ENCODE data around the gene SPC25. TPM values are rescaled to one million over a fixed set of nuclear protein-coding genes. Genes with fewer than 3 reads are reported as not detected.

The SPC25 gene
- total RNA-seq, 1 experiment from 2014 or later = 20.7 TPM

- H3K79me2 ChIP-seq (ENCODE audit: low read depth) = no peaks in the 10 kb centered on the region
- H4K20me1 ChIP-seq (ENCODE audit: insufficient read depth) = no peaks in the 10 kb centered on the region
- no peaks in the 10 kb centered on the region for H3K36me3 ChIP-seq (ENCODE audit: low read depth)
- no peak overlapping the region for H3K4me3 ChIP-seq
- BruUV-seq (replicated peaks) = no TSS peak
- no peak overlapping the region for H2AFZ ChIP-seq
- H3K27ac ChIP-seq = no peak overlapping the region
- no peaks in the 10 kb centered on the region for H3K4me1 ChIP-seq (replicated peaks; ENCODE audit: insufficient read depth)
- H3F3A ChIP-seq (ENCODE audit: insufficient read depth, low read depth) = no peaks in the 10 kb centered on the region
- no peaks in the 10 kb centered on the region for H3K27me3 ChIP-seq (ENCODE audit: insufficient read depth, low read depth)
- TF ChIP-seq CTCF (conservative IDR thresholded peaks at IDR 0.05) (no peak), EZH2 (IDR thresholded peaks at IDR 0.05; ENCODE audit: low read depth) (no peak)
- no peak for DNase-seq
- H3K9me3 ChIP-seq (ENCODE audit: insufficient read depth, low read depth) = no peaks in the 10 kb centered on the region
- CTCF ChIA-PET = no interaction called here
- H3K9me2 ChIP-seq (ENCODE audit: insufficient read depth) = no peaks in the 10 kb centered on the region
- intact Hi-C loops (cut with micrococcal nuclease; ENCODE audit: unreplicated experiment) = no loop called here
- POLR2A ChIA-PET (ENCODE audit: unreplicated experiment) = no interaction called here
- no peak overlapping the region for H3K4me2 ChIP-seq
These were observed 39.4 kb downstream of the SPC25 start for GRCh38 chr2:168850846-168851245.

GRCh38 chr2:168849610-168850009, 40.6 kb downstream of the SPC25 start:
- Histone ChIP-seq H3K27ac (no peak overlapping the region), H3K4me1 (replicated peaks; ENCODE audit: insufficient read depth) (no peaks in the 10 kb centered on the region), H2AFZ (no peak overlapping the region), H3K36me3 (ENCODE audit: low read depth) (no peaks in the 10 kb centered on the region), H3F3A (ENCODE audit: insufficient read depth, low read depth) (no peaks in the 10 kb centered on the region), H4K20me1 (ENCODE audit: insufficient read depth) (no peaks in the 10 kb centered on the region), H3K9me3 (ENCODE audit: insufficient read depth, low read depth) (no peaks in the 10 kb centered on the region), H3K9me2 (ENCODE audit: insufficient read depth) (no peaks in the 10 kb centered on the region), H3K79me2 (ENCODE audit: low read depth) (no peaks in the 10 kb centered on the region), H3K4me2 (no peak overlapping the region), H3K27me3 (ENCODE audit: insufficient read depth, low read depth) (no peaks in the 10 kb centered on the region), H3K4me3 (no peak overlapping the region)
- ChIA-PET CTCF (no interaction called here), POLR2A (ENCODE audit: unreplicated experiment) (no interaction called here)
- intact Hi-C loops (cut with micrococcal nuclease; ENCODE audit: unreplicated experiment) = no loop called here
- BruUV-seq (replicated peaks) = no TSS peak
- no peak for TF ChIP-seq EZH2 (IDR thresholded peaks at IDR 0.05; ENCODE audit: low read depth)
- no peak for TF ChIP-seq CTCF (conservative IDR thresholded peaks at IDR 0.05)
- no peak for DNase-seq

GRCh38 chr2:168848225-168848624, 42.0 kb downstream of the SPC25 start:
- intact Hi-C loops (cut with micrococcal nuclease; ENCODE audit: unreplicated experiment) = no loop called here
- POLR2A ChIA-PET (ENCODE audit: unreplicated experiment) = no interaction called here

More at GRCh38 chr2:168848225-168848624, 42.0 kb downstream of the SPC25 start:
- H4K20me1 ChIP-seq (ENCODE audit: insufficient read depth) = no peaks in the 10 kb centered on the region
- no peaks in the 10 kb centered on the region for H3K9me3 ChIP-seq (ENCODE audit: insufficient read depth, low read depth)
- no peaks in the 10 kb centered on the region for H3K9me2 ChIP-seq (ENCODE audit: insufficient read depth)
- H3F3A ChIP-seq (ENCODE audit: insufficient read depth, low read depth) = no peaks in the 10 kb centered on the region
- CTCF ChIA-PET = no interaction called here
- no peaks in the 10 kb centered on the region for H3K36me3 ChIP-seq (ENCODE audit: low read depth)
- no peak for DNase-seq
- no peaks in the 10 kb centered on the region for H3K4me1 ChIP-seq (replicated peaks; ENCODE audit: insufficient read depth)
- BruUV-seq (replicated peaks) = no TSS peak
- H3K4me3 ChIP-seq = no peak overlapping the region
- no peak overlapping the region for H2AFZ ChIP-seq
- no peaks in the 10 kb centered on the region for H3K79me2 ChIP-seq (ENCODE audit: low read depth)
- no peak for TF ChIP-seq EZH2 (IDR thresholded peaks at IDR 0.05; ENCODE audit: low read depth)
- TF ChIP-seq CTCF (conservative IDR thresholded peaks at IDR 0.05) = no peak
- no peak overlapping the region for H3K27ac ChIP-seq
- H3K27me3 ChIP-seq (ENCODE audit: insufficient read depth, low read depth) = no peaks in the 10 kb centered on the region
- H3K4me2 ChIP-seq = no peak overlapping the region

Measured in PC-9 (cell line).